Measurements from ENCODE around the gene RHOH.
"Not testable (repeated sequence)": the region's sequence is repeated elsewhere in the genome, so short reads cannot be mapped to it uniquely, and the experiment has no call there.

RHOH gene

DNA sequence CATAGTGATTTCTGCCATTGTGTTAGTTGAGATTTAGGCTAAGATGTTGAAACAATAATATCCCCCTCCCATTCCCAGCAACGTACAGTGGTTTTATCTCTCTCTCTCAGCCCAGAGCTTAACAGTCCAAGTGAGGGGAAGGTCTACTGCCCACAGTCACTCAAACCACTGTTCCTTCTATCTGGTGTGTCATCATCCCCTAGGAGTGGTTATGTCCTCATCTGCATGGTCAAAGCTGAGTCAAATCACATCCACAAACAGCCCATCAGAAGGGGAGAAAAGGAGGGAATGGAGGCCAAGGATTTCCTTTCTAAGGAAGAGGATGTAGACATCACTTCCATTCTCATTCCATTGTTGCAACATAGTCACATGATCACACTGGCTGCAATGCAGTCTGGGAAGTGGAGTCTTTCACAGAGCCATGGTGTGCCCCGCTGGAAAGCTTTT, 95.5 kb downstream of the RHOH start:
- DNase-seq: no peak

DNA sequence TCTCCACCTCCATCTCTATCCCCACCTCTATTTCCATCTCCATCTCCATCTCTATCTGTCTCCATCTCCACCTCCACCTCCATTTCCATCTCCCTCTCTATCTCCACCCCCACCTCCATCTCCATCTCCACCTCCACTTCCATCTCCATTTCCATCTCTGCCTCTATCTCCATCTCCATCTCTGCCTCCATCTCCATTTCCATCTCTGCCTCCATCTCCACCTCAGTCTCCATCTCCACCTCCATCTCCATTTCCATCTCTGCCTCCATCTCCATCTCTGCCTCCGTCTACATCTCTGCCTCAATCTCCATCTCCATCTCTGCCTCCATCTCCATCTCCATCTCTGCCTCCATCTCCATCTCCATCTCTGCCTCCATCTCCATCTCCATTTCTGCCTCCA, 97.5 kb downstream of the RHOH start:
- no peak for DNase-seq

DNA sequence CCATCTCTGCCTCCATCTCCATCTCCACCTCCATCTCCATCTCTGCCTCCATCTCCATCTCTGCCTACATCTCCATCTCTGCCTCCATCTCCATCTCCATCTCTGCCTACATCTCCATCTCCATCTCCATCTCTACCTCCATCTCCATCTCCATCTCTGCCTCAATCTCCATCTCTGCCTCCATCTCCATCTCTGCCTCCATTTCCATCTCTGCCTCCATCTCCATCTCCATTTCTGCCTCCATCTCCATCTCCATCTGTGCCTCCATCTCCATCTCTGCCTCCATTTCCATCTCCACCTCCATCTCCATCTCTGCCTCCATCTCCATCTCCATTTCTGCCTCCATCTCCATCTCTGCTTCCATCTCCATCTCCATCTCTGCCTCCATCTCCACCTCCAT, 98.2 kb downstream of the RHOH start:
- not testable (repeated sequence) for DNase-seq

DNA sequence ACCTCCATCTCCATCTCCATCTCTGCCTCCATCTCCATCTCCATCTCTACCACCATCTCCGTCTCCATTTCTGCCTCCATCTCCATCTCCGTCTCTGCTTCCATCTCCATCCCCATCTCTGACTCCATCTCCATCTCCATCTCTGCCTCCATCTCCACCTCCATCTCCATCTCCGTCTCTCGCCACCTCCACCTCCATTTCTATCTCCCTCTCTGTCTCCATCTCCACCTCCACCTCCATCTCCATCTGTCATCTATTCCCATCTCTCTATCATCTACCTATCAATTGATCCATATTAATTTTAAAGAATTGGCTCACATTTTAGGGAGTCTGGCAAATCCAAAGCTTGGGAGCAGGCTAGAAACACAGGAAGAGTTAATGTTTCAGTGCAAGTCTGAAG, 98.7 kb downstream of the RHOH start:
- DNase-seq: no peak
